SH-SY5Y (cell line): ENCODE results near the gene ZNF280B.

Experiments used
- GATA2 ChIP-seq: IDR thresholded peaks from 2 replicates; pipeline ENCODE4 v1.6.1; 2011; ENCODE audit warnings: mild to moderate bottlenecking, low read depth, low read length
- GATA3 ChIP-seq: IDR thresholded peaks from 2 replicates; pipeline ENCODE4 v1.6.1; 2011; ENCODE audit warnings: low read depth, mild to moderate bottlenecking, low read length, moderate library complexity

GRCh38 chr22:22442928-22443709, 65.4 kb downstream of the ZNF280B start:
- TF ChIP-seq GATA3, result no peak
- TF ChIP-seq GATA2, result no peak
